ENCODE measurements around the gene ABCA13.

Gene ABCA13

DNA sequence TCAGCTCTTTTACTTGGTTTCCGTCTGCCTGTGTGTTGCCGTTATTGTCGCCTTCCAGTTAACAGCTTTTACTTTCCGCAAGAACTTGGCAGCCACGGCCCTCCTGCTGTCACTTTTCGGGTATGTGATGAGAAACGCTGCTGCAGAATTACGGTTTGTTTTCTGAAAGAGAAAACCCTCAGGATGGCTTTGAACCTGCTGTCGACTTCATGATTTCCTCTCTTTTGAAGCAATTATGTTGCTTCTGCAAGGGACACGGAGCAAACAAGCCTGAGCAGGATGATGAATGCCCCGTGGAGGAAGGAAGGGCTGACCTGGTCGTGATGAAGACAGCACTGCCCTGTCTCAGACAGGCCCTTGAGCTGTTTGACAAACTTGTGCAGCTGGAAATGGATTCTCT is 339.8 kb downstream of the ABCA13 start:
- DNase-seq (ENCODE audit: low read depth in 1 of 2, low spot score in 1 of 2) = no peak
- Histone ChIP-seq H3K4me3 (replicated peaks; ENCODE audit: insufficient read depth, low read length) (no peak overlapping the region), H3K27ac (replicated peaks) (no peak overlapping the region), H3K27me3 (ENCODE audit: insufficient read depth, poor library complexity, severe bottlenecking) (no peaks in the 10 kb centered on the region)
- TF ChIP-seq, protein P1, sequence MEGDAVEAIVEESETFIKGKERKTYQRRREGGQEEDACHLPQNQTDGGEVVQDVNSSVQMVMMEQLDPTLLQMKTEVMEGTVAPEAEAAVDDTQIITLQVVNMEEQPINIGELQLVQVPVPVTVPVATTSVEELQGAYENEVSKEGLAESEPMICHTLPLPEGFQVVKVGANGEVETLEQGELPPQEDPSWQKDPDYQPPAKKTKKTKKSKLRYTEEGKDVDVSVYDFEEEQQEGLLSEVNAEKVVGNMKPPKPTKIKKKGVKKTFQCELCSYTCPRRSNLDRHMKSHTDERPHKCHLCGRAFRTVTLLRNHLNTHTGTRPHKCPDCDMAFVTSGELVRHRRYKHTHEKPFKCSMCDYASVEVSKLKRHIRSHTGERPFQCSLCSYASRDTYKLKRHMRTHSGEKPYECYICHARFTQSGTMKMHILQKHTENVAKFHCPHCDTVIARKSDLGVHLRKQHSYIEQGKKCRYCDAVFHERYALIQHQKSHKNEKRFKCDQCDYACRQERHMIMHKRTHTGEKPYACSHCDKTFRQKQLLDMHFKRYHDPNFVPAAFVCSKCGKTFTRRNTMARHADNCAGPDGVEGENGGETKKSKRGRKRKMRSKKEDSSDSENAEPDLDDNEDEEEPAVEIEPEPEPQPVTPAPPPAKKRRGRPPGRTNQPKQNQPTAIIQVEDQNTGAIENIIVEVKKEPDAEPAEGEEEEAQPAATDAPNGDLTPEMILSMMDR (IDR thresholded peaks at IDR 0.05; ENCODE audit: insufficient read depth, low read length) = no peak

DNA sequence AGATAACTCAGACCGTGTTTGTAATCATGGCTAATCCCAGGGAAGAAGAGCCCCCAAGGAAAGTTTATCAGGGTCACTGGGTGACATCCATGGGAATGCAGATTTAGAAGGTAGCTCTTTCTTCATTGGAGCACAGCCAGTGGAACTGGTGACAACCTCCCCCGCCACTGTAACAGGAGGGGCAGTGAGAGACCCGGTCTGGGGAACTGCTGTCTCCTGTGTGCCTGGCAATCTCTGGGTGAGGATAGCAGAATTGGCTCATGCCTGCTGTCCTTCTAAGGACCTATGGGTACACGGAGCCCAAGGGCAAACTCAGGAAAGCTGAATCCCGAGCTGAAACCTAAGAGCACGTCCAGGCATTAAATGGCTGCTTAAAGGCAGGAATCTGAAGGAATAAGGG is 341.6 kb downstream of the ABCA13 start:
- H3K27me3 ChIP-seq (ENCODE audit: insufficient read depth, poor library complexity, severe bottlenecking) = no peaks in the 10 kb centered on the region
- TF ChIP-seq, protein P2, sequence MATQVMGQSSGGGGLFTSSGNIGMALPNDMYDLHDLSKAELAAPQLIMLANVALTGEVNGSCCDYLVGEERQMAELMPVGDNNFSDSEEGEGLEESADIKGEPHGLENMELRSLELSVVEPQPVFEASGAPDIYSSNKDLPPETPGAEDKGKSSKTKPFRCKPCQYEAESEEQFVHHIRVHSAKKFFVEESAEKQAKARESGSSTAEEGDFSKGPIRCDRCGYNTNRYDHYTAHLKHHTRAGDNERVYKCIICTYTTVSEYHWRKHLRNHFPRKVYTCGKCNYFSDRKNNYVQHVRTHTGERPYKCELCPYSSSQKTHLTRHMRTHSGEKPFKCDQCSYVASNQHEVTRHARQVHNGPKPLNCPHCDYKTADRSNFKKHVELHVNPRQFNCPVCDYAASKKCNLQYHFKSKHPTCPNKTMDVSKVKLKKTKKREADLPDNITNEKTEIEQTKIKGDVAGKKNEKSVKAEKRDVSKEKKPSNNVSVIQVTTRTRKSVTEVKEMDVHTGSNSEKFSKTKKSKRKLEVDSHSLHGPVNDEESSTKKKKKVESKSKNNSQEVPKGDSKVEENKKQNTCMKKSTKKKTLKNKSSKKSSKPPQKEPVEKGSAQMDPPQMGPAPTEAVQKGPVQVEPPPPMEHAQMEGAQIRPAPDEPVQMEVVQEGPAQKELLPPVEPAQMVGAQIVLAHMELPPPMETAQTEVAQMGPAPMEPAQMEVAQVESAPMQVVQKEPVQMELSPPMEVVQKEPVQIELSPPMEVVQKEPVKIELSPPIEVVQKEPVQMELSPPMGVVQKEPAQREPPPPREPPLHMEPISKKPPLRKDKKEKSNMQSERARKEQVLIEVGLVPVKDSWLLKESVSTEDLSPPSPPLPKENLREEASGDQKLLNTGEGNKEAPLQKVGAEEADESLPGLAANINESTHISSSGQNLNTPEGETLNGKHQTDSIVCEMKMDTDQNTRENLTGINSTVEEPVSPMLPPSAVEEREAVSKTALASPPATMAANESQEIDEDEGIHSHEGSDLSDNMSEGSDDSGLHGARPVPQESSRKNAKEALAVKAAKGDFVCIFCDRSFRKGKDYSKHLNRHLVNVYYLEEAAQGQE (IDR thresholded peaks at IDR 0.05; ENCODE audit: insufficient replicate concordance, low read depth) = no peak
- TF ChIP-seq SPI1 (IDR thresholded peaks at IDR 0.05; ENCODE audit: borderline replicate concordance, low read depth) (no peak), POLR2AphosphoS5 (IDR thresholded peaks at IDR 0.05; ENCODE audit: low read depth) (no peak), GABPA (IDR thresholded peaks at IDR 0.05; ENCODE audit: low read depth) (no peak)
- TF ChIP-seq, protein P1 (IDR thresholded peaks at IDR 0.05; ENCODE audit: insufficient read depth, low read length) = no peak
- no peak overlapping the region for H3K27ac ChIP-seq (replicated peaks)
- no peak for DNase-seq (ENCODE audit: low read depth in 1 of 2, low spot score in 1 of 2)
- no peak overlapping the region for H3K4me3 ChIP-seq (replicated peaks; ENCODE audit: insufficient read depth, low read length)

DNA sequence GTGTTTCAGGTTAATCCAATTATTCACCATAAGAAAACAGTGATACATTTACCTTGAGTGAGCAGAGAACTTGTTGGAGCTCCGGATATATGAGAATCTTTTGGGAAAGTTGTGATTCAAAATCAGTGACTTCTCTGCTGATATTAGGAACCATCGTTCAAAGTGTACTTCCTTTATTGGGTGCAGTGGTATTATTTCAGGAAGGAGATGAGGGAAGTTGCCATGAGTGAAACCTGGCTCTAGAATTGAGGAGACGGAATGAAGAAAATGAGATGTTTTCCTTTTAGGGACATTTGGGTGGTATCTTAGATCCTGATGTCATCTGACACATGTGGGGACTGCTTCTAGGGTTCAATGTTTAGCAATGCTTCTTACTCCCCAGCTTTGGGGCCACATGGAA is 343.9 kb downstream of the ABCA13 start:
- no peak for TF ChIP-seq GABPA (IDR thresholded peaks at IDR 0.05; ENCODE audit: low read depth)
- TF ChIP-seq, protein P1 (IDR thresholded peaks at IDR 0.05; ENCODE audit: insufficient read depth, low read length) = no peak
- TF ChIP-seq POLR2AphosphoS5 (IDR thresholded peaks at IDR 0.05; ENCODE audit: low read depth) = no peak
- TF ChIP-seq, protein P2 (IDR thresholded peaks at IDR 0.05; ENCODE audit: insufficient replicate concordance, low read depth) = no peak
- no peak for TF ChIP-seq SPI1 (IDR thresholded peaks at IDR 0.05; ENCODE audit: borderline replicate concordance, low read depth)
- DNase-seq (ENCODE audit: low read depth in 1 of 2, low spot score in 1 of 2) = no peak
- Histone ChIP-seq H3K4me3 (replicated peaks; ENCODE audit: insufficient read depth, low read length) (no peak overlapping the region), H3K27ac (replicated peaks) (no peak overlapping the region), H3K27me3 (ENCODE audit: insufficient read depth, poor library complexity, severe bottlenecking) (no peaks in the 10 kb centered on the region)

DNA sequence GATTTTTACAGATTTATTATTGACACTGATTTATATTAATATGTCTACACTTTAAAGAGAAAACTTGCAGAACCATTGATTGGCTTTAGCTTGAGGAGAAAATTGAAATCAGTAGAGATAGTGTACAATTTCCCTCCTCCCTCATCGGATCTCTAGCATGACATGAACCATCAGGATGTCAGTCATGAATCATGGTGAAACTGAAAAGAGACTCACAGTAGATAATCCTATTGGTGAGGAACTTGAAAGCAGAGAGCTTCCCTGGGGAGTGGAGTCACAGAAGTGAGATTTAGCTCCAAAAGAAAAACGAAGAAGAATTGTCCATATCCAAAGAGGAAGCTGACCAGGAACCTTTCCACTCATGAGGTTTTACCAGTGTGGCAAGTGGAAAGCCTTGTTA is 346.8 kb downstream of the ABCA13 start:
- H3K27ac ChIP-seq (replicated peaks) = no peak overlapping the region
- H3K27me3 ChIP-seq (ENCODE audit: insufficient read depth, poor library complexity, severe bottlenecking) = no peaks in the 10 kb centered on the region
- H3K4me3 ChIP-seq (replicated peaks; ENCODE audit: insufficient read depth, low read length) = no peak overlapping the region
- TF ChIP-seq SPI1 (IDR thresholded peaks at IDR 0.05; ENCODE audit: borderline replicate concordance, low read depth) (no peak), POLR2AphosphoS5 (IDR thresholded peaks at IDR 0.05; ENCODE audit: low read depth) (no peak), GABPA (IDR thresholded peaks at IDR 0.05; ENCODE audit: low read depth) (no peak)
- TF ChIP-seq, protein P1 (IDR thresholded peaks at IDR 0.05; ENCODE audit: insufficient read depth, low read length) = no peak
- TF ChIP-seq, protein P2 (IDR thresholded peaks at IDR 0.05; ENCODE audit: insufficient replicate concordance, low read depth) = no peak
- no peak for DNase-seq (ENCODE audit: low read depth in 1 of 2, low spot score in 1 of 2)
